GM10847 (cell line): ENCODE results near the gene PATJ.

Experiments
- POLR2A ChIP-seq: IDR thresholded peaks from 2 replicates; pipeline ENCODE4 v1.6.1; 2011; ENCODE audit not compliant: insufficient read length; ENCODE audit errors: extremely low read depth

PATJ gene

GRCh38 chr1:62161711-62162110 lies 419.4 kb downstream of the PATJ start:
- no peak for TF ChIP-seq POLR2A

DNA sequence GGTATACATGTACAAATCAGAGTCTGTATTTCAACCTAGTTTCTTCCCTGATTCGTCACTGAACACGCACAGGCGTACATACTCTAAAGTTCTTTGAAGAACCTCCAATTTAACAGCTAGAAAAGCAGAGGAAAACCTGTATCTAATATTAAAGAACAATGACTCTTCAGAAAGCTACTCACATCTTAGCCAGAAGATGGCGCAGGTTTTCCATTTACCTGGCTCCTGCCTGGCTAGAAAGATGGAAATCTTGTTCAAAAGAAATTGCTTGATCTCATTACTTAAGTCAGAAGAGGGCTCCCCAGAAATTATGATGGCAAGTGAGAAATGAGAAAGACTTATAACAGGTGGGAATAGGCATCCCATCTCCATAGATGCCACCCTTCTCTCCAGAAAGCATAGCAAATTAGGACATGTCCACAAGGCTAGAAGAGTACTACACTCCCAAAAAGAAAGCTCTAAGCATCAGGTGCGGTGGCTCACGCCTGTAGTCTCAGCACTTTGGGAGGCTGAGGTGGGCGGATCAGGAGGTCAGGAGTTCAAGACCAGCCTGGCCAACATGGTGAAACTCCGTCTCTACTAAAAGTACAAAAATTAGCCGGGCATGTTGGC lies 433.4 kb downstream of the PATJ start:
- TF ChIP-seq POLR2A = no peak

DNA sequence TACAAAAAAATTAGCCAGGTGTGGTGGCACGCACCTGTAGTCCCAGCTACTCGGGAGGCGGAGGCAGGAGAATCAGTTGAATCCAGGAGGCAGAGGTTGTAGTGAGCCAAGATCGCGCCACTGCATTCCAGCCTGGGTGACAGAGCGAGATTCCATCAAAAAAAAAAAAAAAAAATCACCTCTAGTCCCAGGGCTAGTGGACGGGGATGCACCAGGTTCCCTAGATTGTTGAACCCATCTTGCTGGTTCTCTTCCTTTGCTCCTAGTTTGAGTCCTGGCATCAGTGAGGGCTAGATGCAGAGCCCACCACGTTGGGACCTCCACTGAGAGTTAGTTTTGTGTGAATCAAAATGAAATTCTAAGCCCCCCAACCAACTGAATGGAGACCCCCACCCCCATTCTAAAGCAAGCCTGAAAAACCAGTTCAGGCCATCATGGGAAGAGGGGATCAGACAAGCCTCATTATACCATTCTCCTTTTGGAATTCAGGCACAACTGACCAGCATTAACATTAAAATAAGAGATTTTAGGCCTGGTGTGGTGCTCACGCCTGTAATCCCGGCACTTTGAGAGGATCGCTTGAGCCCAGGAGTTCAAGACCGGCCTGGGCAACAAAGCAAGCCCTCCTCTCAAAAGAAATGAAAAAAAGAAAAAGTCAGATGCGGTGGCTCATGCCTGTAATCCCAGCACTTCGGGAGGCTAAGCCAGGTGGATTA lies 434.5 kb downstream of the PATJ start:
- TF ChIP-seq POLR2A = no peak

DNA sequence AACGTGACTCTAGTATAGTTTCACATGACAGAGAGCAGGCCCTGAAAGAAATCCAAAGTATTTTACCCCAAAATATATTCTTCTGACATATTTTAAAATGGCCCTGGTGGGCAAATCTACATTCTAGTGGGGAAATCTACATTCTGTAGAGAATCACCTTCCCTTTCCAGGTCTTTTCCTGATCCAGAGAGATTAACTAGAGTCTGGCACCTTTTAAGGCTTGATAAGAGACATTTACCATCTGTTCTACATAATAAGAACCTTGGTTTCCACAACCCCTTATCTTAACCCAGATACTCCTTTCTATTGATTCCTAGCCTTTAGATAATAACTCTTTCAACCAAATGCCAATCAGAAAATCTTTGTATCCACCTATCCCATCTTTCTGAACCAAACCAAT lies 435.3 kb downstream of the PATJ start:
- TF ChIP-seq POLR2A = no peak

- TF ChIP-seq POLR2A = no peak
These were observed 436.1 kb downstream of the PATJ start for GRCh38 chr1:62178372-62178771.

DNA sequence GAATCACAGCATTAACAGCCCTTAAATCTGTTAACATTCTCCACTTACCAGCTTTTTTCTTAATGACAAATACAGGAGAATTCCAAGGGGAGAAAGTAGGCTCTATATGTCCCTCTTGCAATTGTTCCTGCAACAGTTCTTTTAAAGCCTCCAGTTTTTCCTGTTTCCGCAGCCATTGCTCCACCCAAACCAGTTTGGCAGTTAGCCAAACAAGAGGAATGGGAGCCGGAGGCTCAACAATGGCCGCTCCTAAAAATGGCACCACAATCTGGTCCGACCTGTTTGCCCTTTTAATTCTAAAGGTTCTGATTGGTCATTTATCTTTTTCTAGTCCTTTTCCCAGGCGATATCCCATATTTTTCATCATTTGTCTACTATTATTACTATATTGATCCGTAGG lies 438.4 kb downstream of the PATJ start:
- no peak for TF ChIP-seq POLR2A

DNA sequence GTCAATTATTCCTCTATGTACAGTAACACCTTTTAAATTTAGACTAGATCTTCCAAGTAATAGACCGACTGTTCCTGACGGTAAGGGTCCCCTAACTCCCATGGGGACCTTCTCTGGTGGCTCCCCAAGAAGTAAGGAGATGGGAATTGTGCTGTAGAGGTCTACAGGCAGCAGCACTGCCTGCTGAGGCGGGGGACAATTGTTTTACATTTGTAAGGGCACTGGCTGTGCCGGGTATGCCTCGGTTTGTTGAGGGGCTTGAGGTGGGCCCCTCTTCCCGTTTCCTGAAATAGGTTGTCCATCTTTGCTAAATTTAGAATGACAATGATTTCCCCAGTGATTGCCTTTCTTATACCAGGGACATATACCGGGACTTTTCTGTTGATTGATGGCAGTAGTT lies 439.3 kb downstream of the PATJ start:
- TF ChIP-seq POLR2A = no peak

- no peak for TF ChIP-seq POLR2A
These were observed 442.1 kb downstream of the PATJ start for GRCh38 chr1:62184336-62184735.

DNA sequence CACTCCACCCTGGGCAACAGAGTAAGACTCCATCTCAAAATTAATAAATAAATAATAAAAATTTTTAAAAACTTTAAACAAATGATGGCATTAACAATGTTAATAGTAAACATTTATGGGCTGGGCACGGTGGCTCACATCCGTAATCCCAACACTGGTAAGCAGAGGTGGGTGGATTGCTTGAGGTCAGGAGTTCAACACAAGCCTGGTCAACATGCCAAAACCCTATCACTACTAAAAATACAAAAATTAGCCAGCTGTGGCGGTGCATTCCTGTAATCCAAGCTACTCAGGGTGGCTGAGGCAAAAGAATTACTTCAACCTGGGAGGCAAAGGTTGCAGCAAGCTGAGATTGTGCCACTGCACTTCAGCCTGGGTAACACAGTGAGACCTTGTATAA lies 443.4 kb downstream of the PATJ start:
- TF ChIP-seq POLR2A = no peak

GRCh38 chr1:62187548-62187947 lies 445.3 kb downstream of the PATJ start:
- no peak for TF ChIP-seq POLR2A

GRCh38 chr1:62188111-62188510 lies 445.8 kb downstream of the PATJ start:
- no peak for TF ChIP-seq POLR2A

GRCh38 chr1:62194651-62195544 lies 452.6 kb downstream of the PATJ start, which contains the start of gene L1TD1:
Gene L1TD1, plus strand, starts transcription at chr1:62194849. Its CDS starts 11,780 bp downstream, at chr1:62206629.
- TF ChIP-seq POLR2A = no peak

DNA sequence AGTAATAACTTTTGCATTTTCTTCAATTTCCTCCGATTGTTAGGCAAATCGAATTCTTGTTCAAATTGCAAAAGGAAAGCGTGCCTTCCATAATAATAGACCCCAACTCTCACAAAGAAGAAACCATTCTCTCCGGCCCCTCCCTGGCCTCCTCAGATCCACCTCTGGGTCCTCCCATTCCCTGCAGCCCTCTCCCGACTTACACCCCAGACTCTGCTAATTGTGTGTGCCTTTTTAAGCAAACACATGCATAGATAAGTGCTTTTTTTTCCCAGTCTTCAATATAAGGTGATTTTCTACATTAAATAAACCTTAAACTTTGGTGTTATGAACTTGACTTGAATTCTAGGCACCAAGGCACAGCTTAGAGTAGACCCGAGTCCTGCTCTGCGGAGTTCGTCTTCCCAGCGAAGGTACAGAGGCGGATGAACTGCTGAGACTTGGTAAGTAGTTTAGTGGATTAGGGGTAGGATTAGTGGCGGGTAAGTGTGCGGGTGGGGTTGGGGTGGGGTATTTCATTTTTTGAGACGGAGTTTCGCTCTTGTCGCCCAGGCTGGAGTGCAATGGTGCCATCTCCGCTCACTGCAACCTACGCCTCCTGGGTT lies 453.9 kb downstream of the PATJ start:
- TF ChIP-seq POLR2A = no peak

- TF ChIP-seq POLR2A = no peak
These were observed 455.9 kb downstream of the PATJ start for GRCh38 chr1:62198069-62198780.

DNA sequence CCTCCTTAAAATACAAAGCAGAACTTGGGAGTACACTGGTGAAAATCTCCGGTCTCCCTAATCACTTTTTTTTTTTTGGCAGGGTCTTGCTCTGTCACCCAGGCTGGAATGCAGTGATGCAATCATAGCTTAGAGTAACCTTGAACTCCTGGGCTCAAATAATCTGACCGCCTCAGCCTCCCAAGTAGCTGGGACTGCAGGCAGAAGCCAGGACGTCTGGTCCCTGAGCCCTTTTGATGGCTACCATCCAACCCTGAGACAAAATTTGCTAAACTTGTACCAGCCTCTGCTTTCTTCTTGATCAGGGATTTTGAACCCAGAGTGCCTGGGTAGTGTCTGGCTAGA lies 456.5 kb downstream of the PATJ start:
- TF ChIP-seq POLR2A = no peak

GRCh38 chr1:62207187-62207586 lies 464.9 kb downstream of the PATJ start:
- TF ChIP-seq POLR2A = no peak

DNA sequence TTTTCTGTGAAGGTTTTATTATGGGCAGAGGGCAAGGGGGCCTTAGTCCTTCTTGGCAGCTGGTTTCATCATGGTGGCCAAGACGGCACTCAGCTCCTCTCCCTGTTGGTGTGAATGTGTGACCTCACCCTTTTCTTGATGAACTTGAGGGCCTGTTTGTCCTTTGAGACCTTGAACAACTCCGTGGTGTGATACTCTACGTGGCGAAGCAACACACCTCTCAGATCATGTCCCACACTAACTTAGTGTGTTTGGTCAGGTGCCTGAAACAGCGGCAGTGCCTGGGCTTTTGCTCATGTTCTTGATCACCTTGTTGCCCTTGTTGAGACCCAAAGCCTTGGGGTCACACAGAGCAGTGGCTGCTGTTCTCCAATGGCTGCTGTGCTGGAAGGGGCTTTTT lies 465.8 kb downstream of the PATJ start:
- no peak for TF ChIP-seq POLR2A
